GM19455 (cell line): Measurements from ENCODE around the gene VILL.
"Not testable (repeated sequence)": the region's sequence is repeated elsewhere in the genome, so short reads cannot be mapped to it uniquely, and the experiment has no call there.

Experiments used
- ATAC-seq: cut with Tn5 transposase; IDR thresholded peaks from one replicate; pipeline ENCODE4 v1.9.1; 2021; ENCODE audit not compliant: unreplicated experiment

VILL gene

GRCh38 chr3:38032328-38032865 lies 41.8 kb downstream of the VILL start:
- ATAC-seq, result no peak

- not testable (repeated sequence) for ATAC-seq
Measured at GRCh38 chr3:38033586-38033985, 43.0 kb downstream of the VILL start.

- not testable (repeated sequence) for ATAC-seq
Measured at GRCh38 chr3:38034335-38034734, 43.7 kb downstream of the VILL start.

- ATAC-seq, result no peak
Measured at GRCh38 chr3:38036286-38036685, 45.7 kb downstream of the VILL start.

GRCh38 chr3:38036906-38037305 lies 46.3 kb downstream of the VILL start:
- no peak for ATAC-seq

GRCh38 chr3:38038447-38038911 lies 47.9 kb downstream of the VILL start:
- no peak for ATAC-seq

- ATAC-seq, result peak; percentile 91
Measured at GRCh38 chr3:38039101-38039898, 48.7 kb downstream of the VILL start, which contains the start of gene DLEC1. Gene DLEC1, plus strand, starts transcription at chr3:38039208. Its CDS starts 18 bp downstream, at chr3:38039226.

- ATAC-seq, result peak; percentile 39
Measured at GRCh38 chr3:38039899-38040261, 49.3 kb downstream of the VILL start.

- ATAC-seq, result no peak
Measured at GRCh38 chr3:38040401-38040800, 49.8 kb downstream of the VILL start.

GRCh38 chr3:38043486-38043885 lies 52.9 kb downstream of the VILL start:
- no peak for ATAC-seq

GRCh38 chr3:38046027-38046426 lies 55.4 kb downstream of the VILL start:
- ATAC-seq, result no peak

- no peak for ATAC-seq
Measured at GRCh38 chr3:38046821-38047220, 56.2 kb downstream of the VILL start.

- no peak for ATAC-seq
Measured at GRCh38 chr3:38047896-38048295, 57.3 kb downstream of the VILL start.

GRCh38 chr3:38049358-38050126 lies 59.0 kb downstream of the VILL start:
- no peak for ATAC-seq

GRCh38 chr3:38051131-38051530 lies 60.5 kb downstream of the VILL start:
- ATAC-seq, result no peak

GRCh38 chr3:38053286-38053685 lies 62.7 kb downstream of the VILL start:
- ATAC-seq, result not testable (repeated sequence)

GRCh38 chr3:38053813-38054498 lies 63.4 kb downstream of the VILL start:
- ATAC-seq, result not testable (repeated sequence)

- no peak for ATAC-seq
Measured at GRCh38 chr3:38054499-38055001, 64.0 kb downstream of the VILL start.
